GM06990 (cell line): Measurements from ENCODE around the gene RAB9A.
"Not testable (repeated sequence)": the region's sequence is repeated elsewhere in the genome, so short reads cannot be mapped to it uniquely, and the experiment has no call there.

Experiments used
- DNase-seq: peaks from one replicate; pipeline ENCODE4 v3.0.0-alpha.2; 2011; ENCODE audit not compliant: insufficient read length; ENCODE audit errors: extremely low read depth
- H3K27me3 ChIP-seq: replicated peaks from 2 replicates; pipeline ENCODE4 v1.6.0; 2011; ENCODE audit warnings: low read length; ENCODE audit not compliant: control insufficient read depth, insufficient read depth
- H3K36me3 ChIP-seq: 2 replicates; pipeline ENCODE4 v1.5.1; 2011; ENCODE audit warnings: low read length; ENCODE audit not compliant: control insufficient read depth, insufficient read depth
- H3K4me3 ChIP-seq: replicated peaks from 2 replicates; pipeline ENCODE4 v1.5.1; 2011; ENCODE audit warnings: low read depth, mild to moderate bottlenecking, control low read depth, low read length
- CTCF ChIP-seq: IDR thresholded peaks from 2 replicates; pipeline ENCODE4 v1.5.1; 2011; ENCODE audit warnings: low read length, control low read depth, mild to moderate bottlenecking, inconsistent platforms; ENCODE audit not compliant: insufficient read depth, poor library complexity, severe bottlenecking

The RAB9A gene

DNA sequence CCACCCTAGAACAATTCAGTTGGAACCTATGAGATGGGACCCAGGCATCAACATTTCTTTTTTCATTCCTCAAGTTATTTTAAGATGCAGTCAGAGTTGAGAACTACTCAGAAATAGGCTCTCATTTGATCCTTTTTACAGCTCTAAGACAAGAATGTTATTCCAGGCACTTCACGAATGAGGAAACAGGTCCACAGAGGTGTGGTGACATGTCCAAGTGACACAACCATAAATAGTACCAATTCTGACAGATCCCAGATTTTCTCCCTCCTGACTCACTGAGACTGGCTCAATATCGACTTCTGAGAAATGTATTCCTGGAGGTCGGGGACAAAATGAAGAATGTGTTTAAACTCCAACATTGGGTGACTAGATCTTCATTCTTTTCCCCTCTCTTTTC is 24.9 kb upstream of the RAB9A start:
- no peaks in the 10 kb centered on the region for H3K36me3 ChIP-seq
- no peaks in the 10 kb centered on the region for H3K27me3 ChIP-seq
- TF ChIP-seq CTCF: no peak
- no peak overlapping the region for H3K4me3 ChIP-seq
- DNase-seq: no peak

DNA sequence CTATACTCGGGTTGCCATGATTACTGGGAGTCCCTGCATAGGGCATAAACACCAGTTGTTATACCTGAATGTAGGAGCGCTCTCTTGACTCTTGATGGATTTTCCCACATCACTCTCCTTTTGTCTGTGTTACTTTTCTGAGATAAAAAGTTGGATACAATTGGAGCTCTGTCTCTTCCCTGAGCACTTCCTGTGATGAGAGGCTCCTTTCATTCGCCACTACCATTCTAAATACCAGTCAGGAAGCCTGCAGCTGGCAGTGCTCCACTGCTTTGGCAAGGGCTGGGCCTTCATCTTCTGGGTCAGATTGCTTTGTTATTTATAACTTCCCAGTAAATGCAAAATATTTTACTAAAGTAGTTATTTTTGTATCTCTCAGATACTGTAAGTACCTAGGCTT is 22.1 kb upstream of the RAB9A start:
- TF ChIP-seq CTCF: no peak
- Histone ChIP-seq H3K4me3 (no peak overlapping the region), H3K27me3 (no peaks in the 10 kb centered on the region), H3K36me3 (no peaks in the 10 kb centered on the region)
- DNase-seq: no peak

DNA sequence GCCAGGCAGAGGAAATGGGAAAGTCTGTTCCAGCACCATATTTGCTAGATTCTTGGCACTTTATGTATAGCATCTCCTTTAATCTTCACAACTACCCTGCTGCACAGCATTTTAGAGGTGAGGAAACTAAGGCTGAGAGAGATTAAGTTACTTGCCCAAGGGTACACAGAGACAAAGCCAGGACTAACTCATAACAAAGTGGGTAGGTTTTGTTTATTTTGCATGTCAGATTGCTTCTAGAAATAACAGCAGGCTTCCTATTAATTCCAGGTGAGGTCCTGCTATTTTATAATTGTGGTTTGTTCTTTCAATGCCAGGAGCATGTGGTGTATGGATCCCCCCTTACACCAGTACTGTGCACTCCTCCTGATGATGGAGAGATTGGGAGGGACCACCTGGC is 21.0 kb upstream of the RAB9A start:
- TF ChIP-seq CTCF: no peak
- Histone ChIP-seq H3K4me3 (no peak overlapping the region), H3K36me3 (no peaks in the 10 kb centered on the region), H3K27me3 (no peaks in the 10 kb centered on the region)
- no peak for DNase-seq

DNA sequence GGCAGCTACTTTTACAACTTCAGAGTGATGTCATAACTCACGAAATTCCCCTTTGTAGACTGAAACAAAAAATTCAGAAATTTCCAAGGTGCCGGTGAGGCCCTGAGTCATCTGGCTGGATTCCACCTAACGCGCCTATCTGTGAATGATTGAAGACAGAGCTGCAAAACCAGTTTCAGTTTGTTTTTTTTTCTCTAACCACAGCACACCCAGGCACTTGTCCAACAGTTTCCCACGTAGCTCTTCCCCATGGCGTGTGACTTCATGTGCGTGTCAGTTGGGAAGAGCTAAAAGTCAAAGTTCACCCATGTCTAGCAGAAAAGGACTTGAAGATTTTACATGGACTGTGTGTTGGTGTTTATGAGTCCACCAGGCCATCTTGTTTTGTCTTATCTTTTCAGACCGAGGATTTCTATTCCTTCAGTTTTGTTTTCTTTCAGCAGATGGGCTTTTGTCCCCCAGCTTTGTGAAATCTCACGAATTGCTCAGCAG is 19.6 kb upstream of the RAB9A start:
- TF ChIP-seq CTCF: no peak
- Histone ChIP-seq H3K36me3 (no peaks in the 10 kb centered on the region), H3K4me3 (peak overlapping the region; percentile 23), H3K27me3 (no peaks in the 10 kb centered on the region)
- DNase-seq: peak; percentile 73

- not testable (repeated sequence) for DNase-seq, H3K36me3 ChIP-seq, H3K27me3 ChIP-seq
- H3K4me3 ChIP-seq: peak overlapping the region; percentile 15
Observed at GRCh38 chrX:13669755-13670154, 19.2 kb upstream of the RAB9A start.

DNA sequence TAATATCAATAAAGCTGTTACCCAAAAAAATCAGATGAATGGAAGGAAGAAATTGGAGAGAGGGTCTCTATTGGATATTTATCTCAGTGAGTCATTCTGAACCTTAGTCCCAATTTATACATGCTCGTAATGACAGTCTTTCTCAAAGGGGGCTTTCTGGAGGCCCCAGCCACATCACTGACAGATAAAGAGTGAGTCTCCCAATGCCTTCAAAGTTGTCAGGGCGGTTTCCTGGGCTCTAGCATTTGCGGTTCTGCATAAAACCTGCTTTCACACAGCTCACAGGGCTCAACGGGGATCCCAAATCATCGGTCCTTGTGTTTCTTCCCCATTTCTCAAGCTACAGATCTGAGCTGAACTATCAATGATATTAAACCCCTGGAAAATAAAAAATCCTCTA is 18.7 kb upstream of the RAB9A start:
- Histone ChIP-seq H3K27me3 (no peaks in the 10 kb centered on the region), H3K4me3 (no peak overlapping the region; the same call in 1 of the 2 replicates), H3K36me3 (no peaks in the 10 kb centered on the region)
- DNase-seq: no peak
- TF ChIP-seq CTCF: no peak
